ENCODE results near the gene HES6.

HES6 gene

DNA sequence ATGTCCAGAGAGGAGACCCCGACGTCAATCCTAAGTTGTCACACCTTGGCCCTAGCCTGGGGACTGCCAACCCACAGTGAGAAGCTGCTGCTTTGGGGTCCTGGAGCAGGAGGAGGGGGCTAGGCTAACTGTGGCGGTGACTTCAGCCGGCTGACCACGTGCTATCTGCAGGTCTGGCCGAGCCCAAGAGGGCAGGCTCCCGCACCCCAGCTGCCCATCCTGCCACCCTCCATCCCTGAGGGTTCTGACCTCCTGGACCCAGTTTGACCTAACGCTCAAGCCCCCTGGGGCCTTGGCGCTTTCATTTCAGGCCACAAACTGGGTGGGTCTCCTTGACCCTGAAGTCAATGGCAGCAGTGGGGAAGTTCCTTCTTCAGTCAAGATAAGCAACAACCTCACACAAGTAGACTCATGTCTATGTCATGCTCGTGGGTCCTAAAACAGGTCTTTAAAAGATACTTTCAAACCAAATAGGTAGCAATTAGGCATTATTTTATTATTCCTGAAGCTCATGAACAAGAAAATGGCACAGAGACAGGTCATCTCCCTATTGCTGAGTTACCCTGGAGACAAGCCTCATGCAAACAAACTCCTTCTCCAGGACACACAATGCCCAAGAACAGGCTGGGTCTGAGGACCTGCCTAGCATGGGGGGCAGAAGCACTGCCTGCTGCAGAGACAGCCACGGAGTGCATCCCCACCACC, 2.3 kb downstream of the HES6 start:
- H3K27me3 ChIP-seq: no peaks in the 10 kb centered on the region
- H3K36me3 ChIP-seq: no peaks in the 10 kb centered on the region
- TF ChIP-seq CTCF (IDR thresholded peaks at IDR 0.05; ENCODE audit: low read depth, low read length): no peak
- DNase-seq: no peak
- no peaks in the 10 kb centered on the region for H3K9me3 ChIP-seq
- no peak overlapping the region for H3K4me3 ChIP-seq (ENCODE audit: low read depth, low read length)
- peaks cover 12% of the 10 kb centered on the region for H3K4me1 ChIP-seq

DNA sequence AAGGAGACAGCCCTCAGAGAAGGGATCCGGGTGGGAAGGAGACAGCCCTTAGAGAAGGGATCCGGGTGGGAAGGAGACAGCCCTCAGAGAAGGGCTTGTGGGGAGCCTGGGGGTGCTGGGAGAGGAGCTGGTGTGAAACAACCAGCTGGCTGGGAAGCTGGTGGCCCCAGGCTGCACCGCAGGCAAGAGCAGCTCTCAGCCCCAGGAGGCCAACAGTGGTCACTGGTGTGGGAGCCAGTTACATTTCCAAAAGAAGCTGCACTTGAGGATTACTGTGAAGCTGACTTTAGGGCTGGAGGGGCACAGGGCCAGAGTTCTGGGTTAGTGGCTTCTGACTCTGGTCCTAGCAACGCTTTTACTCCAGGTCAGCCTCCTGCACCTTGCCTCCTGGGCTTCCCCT, 3.3 kb downstream of the HES6 start:
- no peaks in the 10 kb centered on the region for H3K27me3 ChIP-seq
- TF ChIP-seq CTCF (IDR thresholded peaks at IDR 0.05; ENCODE audit: low read depth, low read length): no peak
- no peaks in the 10 kb centered on the region for H3K9me3 ChIP-seq
- H3K4me3 ChIP-seq (ENCODE audit: low read depth, low read length): no peak overlapping the region
- DNase-seq: no peak
- H3K4me1 ChIP-seq: peaks cover 4% of the 10 kb centered on the region; the same call in 1 of the 2 replicates
- no peaks in the 10 kb centered on the region for H3K36me3 ChIP-seq

DNA sequence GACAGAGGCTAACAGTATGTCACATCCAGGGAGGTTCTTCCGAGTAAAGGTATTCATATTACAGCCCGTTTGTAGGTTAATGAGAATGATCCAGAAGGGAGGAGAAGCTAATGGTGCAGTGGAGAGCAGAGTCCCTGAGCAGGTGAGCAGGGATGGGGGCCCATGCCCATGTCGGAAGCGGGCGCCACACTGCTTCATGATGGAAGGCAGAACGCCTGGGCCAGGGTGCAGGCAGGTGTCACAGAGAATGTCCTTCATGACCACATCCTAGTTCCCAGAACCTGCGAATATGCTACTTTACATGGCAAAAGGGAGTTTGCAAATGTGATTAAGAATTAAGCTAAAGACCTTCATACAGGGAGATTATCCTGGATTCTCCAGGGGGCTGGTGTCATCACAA, 4.0 kb downstream of the HES6 start:
- no peak overlapping the region for H3K4me3 ChIP-seq (ENCODE audit: low read depth, low read length)
- no peaks in the 10 kb centered on the region for H3K9me3 ChIP-seq
- no peak for TF ChIP-seq CTCF (IDR thresholded peaks at IDR 0.05; ENCODE audit: low read depth, low read length)
- DNase-seq: no peak
- H3K4me1 ChIP-seq: no peaks in the 10 kb centered on the region
- H3K36me3 ChIP-seq: no peaks in the 10 kb centered on the region
- H3K27me3 ChIP-seq: no peaks in the 10 kb centered on the region

GRCh38 chr2:238235331-238235732, 4.5 kb downstream of the HES6 start:
- Histone ChIP-seq H3K9me3 (no peaks in the 10 kb centered on the region), H3K36me3 (no peaks in the 10 kb centered on the region), H3K4me3 (ENCODE audit: low read depth, low read length) (no peak overlapping the region), H3K27me3 (no peaks in the 10 kb centered on the region), H3K4me1 (no peaks in the 10 kb centered on the region)
- no peak for TF ChIP-seq CTCF (IDR thresholded peaks at IDR 0.05; ENCODE audit: low read depth, low read length)
- DNase-seq: no peak

DNA sequence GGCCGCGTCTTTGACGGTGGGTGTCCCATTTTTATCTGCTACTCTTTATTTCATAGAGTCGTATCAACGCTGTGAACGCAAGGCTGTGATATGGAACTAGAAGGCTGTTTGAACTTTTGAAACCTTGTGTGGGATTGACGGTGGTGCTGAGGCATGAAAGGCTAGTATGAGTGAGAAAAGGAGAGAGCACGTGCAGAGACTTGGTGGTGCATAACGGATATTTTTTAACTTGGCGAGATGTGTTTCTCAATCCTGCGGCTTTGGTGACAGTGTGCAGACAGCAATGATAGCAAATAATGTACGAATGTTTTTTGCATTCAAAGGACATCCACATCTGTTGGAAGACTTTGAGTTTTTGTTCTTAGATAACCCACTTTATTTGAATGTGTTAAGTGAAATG, 6.2 kb downstream of the HES6 start:
- no peaks in the 10 kb centered on the region for H3K36me3 ChIP-seq
- no peak for DNase-seq
- H3K9me3 ChIP-seq: no peaks in the 10 kb centered on the region
- no peak for TF ChIP-seq CTCF (IDR thresholded peaks at IDR 0.05; ENCODE audit: low read depth, low read length)
- H3K4me1 ChIP-seq: no peaks in the 10 kb centered on the region
- no peak overlapping the region for H3K4me3 ChIP-seq (ENCODE audit: low read depth, low read length)
- no peaks in the 10 kb centered on the region for H3K27me3 ChIP-seq

GRCh38 chr2:238231809-238232208, 8.0 kb downstream of the HES6 start:
- H3K27me3 ChIP-seq: no peaks in the 10 kb centered on the region
- H3K36me3 ChIP-seq: no peaks in the 10 kb centered on the region
- H3K4me3 ChIP-seq (ENCODE audit: low read depth, low read length): no peak overlapping the region
- DNase-seq: no peak
- H3K9me3 ChIP-seq: no peaks in the 10 kb centered on the region
- no peak for TF ChIP-seq CTCF (IDR thresholded peaks at IDR 0.05; ENCODE audit: low read depth, low read length)
- H3K4me1 ChIP-seq: no peaks in the 10 kb centered on the region

All from BE2C (cell line).